Osteoblast (primary cell): ENCODE results near the gene EOGT. TPM values are rescaled to one million over a fixed set of nuclear protein-coding genes. Genes with fewer than 3 reads are reported as not detected.

Experiments used
- DNase-seq: peaks from one replicate; pipeline ENCODE4 v3.0.0; 2011; ENCODE audit warnings: low spot score, mixed read lengths; ENCODE audit not compliant: insufficient read length; ENCODE audit errors: missing footprints
- H2AFZ ChIP-seq: 2 replicates; pipeline ENCODE4 v1.6.0; 2011; ENCODE audit warnings: mild to moderate bottlenecking, low read length
- H3K27ac ChIP-seq: 2 replicates; pipeline ENCODE4 v1.5.1; 2011; ENCODE audit warnings: mild to moderate bottlenecking, low read depth, low read length, moderate library complexity
- H3K27me3 ChIP-seq: 2 replicates; pipeline ENCODE4 v1.6.0; 2012; ENCODE audit warnings: mild to moderate bottlenecking, control low read depth, inconsistent platforms, low read length, moderate library complexity; ENCODE audit not compliant: insufficient read depth
- H3K36me3 ChIP-seq: 2 replicates; pipeline ENCODE4 v1.5.1; 2011; ENCODE audit warnings: mild to moderate bottlenecking, low read length, control low read depth, moderate library complexity; ENCODE audit not compliant: insufficient read depth
- H3K4me1 ChIP-seq: 2 replicates; pipeline ENCODE4 v1.5.1; 2011; ENCODE audit warnings: mild to moderate bottlenecking, low read length, control low read depth, moderate library complexity; ENCODE audit not compliant: insufficient read depth
- H3K4me2 ChIP-seq: 2 replicates; pipeline ENCODE4 v1.6.0; 2011; ENCODE audit warnings: mild to moderate bottlenecking, low read length; ENCODE audit not compliant: insufficient read depth
- H3K4me3 ChIP-seq: fragments of 200-600 bp; sonication (generic); 3 replicates; pipeline ENCODE4 v1.5.1; 2012; ENCODE audit warnings: mild to moderate bottlenecking, low read length, inconsistent platforms; ENCODE audit not compliant: insufficient read depth
- H3K79me2 ChIP-seq: 2 replicates; pipeline ENCODE4 v1.6.0; 2012; ENCODE audit warnings: mild to moderate bottlenecking, low read length, control low read depth, inconsistent platforms; ENCODE audit not compliant: insufficient read depth
- H3K9me3 ChIP-seq: 2 replicates; pipeline ENCODE4 v1.5.1; 2011; ENCODE audit warnings: low read depth, low read length, control low read depth
- H4K20me1 ChIP-seq: 2 replicates; pipeline ENCODE4 v1.6.0; 2012; ENCODE audit warnings: mild to moderate bottlenecking, low read length, control low read depth; ENCODE audit not compliant: insufficient read depth
- total RNA-seq: library from RNA; depleted of rRNA; stranded (reverse); fragments of >200 nt; gene quantifications from 2 replicates; pipeline ENCODE4 v1.2.3, GENCODE V29; 2012
- TF ChIP-seq, protein P1 (sequence below): IDR thresholded peaks from 2 replicates; pipeline ENCODE4 v1.5.1; 2011; ENCODE audit warnings: mild to moderate bottlenecking, low read depth, low read length, moderate library complexity; ENCODE audit errors: extremely low read depth

The EOGT gene
- total RNA-seq, 1 donor: 65.9 TPM

DNA sequence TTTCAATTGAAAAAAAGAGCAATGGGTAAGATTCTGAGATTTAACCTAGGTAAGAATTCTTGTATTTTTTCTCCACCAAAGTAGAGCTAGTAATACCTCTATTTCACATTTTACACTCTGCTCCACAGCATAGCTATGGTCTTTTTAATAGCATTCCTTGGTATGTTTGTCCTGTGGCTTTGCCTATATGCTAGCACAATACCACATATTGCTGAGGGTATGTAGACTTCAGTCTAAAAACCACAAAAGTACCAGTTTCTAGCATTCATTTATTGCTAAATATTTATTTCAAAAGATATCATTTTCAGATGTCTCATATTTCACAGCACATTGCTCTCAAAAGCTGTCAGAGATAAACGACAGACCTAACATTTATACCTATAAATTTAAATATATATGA lies 18.2 kb upstream of the EOGT start:
- peak overlapping the region; percentile 21 for H3K4me2 ChIP-seq

DNA sequence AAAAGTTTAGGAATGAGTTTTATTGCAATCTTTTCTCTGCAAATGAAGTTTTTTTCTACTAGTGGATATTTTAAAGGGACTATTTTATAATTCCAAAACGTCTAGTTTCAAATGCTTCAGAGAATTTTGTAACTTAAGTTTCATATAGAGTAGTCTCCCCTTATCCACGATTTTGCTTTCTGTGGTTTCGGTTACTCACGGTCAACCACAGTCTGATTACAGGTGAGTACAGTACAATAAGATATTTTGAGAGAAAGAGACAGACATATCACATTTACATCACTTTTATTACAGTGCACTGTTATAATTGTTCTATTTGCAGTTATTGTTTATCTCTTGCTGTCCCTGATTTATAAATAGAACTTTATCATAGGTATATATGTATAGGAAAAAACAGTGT lies 7.4 kb upstream of the EOGT start:
- no peaks in the 10 kb centered on the region for H3K27me3 ChIP-seq
- no peak overlapping the region for H2AFZ ChIP-seq
- H3K4me2 ChIP-seq: no peak overlapping the region
- TF ChIP-seq, protein P1, sequence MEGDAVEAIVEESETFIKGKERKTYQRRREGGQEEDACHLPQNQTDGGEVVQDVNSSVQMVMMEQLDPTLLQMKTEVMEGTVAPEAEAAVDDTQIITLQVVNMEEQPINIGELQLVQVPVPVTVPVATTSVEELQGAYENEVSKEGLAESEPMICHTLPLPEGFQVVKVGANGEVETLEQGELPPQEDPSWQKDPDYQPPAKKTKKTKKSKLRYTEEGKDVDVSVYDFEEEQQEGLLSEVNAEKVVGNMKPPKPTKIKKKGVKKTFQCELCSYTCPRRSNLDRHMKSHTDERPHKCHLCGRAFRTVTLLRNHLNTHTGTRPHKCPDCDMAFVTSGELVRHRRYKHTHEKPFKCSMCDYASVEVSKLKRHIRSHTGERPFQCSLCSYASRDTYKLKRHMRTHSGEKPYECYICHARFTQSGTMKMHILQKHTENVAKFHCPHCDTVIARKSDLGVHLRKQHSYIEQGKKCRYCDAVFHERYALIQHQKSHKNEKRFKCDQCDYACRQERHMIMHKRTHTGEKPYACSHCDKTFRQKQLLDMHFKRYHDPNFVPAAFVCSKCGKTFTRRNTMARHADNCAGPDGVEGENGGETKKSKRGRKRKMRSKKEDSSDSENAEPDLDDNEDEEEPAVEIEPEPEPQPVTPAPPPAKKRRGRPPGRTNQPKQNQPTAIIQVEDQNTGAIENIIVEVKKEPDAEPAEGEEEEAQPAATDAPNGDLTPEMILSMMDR: no peak
- no peak overlapping the region for H3K4me3 ChIP-seq
- no peaks in the 10 kb centered on the region for H3K9me3 ChIP-seq
- H3K4me1 ChIP-seq: no peaks in the 10 kb centered on the region
- H3K27ac ChIP-seq: no peak overlapping the region
- peaks cover 64% of the 10 kb centered on the region for H3K36me3 ChIP-seq
- no peak for DNase-seq
- no peaks in the 10 kb centered on the region for H4K20me1 ChIP-seq
- H3K79me2 ChIP-seq: peaks cover 9% of the 10 kb centered on the region

More for the DNA sequence above, 18.2 kb upstream of the EOGT start:
- peaks cover 20% of the 10 kb centered on the region for H3K79me2 ChIP-seq
- H2AFZ ChIP-seq: no peak overlapping the region
- peaks cover 25% of the 10 kb centered on the region for H3K4me1 ChIP-seq
- peak overlapping the region; percentile 91 for H3K27ac ChIP-seq
- peaks cover 87% of the 10 kb centered on the region for H3K36me3 ChIP-seq
- no peak for DNase-seq
- no peaks in the 10 kb centered on the region for H3K9me3 ChIP-seq
- TF ChIP-seq, protein P1: no peak
- H3K27me3 ChIP-seq: no peaks in the 10 kb centered on the region
- no peak overlapping the region for H3K4me3 ChIP-seq
- no peaks in the 10 kb centered on the region for H4K20me1 ChIP-seq

DNA sequence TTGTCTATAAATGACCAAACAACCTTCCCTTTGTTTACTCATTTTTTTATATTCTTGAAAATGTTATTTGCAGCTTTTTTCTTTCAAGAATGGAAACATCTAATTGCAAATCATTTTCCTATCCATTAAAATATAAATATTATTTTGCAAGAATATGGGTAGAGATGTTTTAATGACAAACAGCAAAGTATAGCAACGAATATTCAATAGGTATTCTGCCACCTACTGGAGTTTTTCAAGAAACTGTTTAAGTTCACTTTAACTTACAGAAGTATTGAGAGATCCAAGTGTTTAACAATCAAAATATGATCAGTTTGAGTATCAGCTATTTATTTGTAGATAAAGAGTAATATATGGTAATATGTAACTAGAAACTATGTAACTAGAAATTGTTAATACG lies 6.9 kb upstream of the EOGT start:
- Histone ChIP-seq H2AFZ (no peak overlapping the region), H4K20me1 (no peaks in the 10 kb centered on the region), H3K4me2 (no peak overlapping the region), H3K4me3 (no peak overlapping the region), H3K4me1 (no peaks in the 10 kb centered on the region), H3K79me2 (peaks cover 9% of the 10 kb centered on the region), H3K27ac (no peak overlapping the region), H3K27me3 (no peaks in the 10 kb centered on the region), H3K9me3 (no peaks in the 10 kb centered on the region), H3K36me3 (peaks cover 59% of the 10 kb centered on the region)
- DNase-seq: no peak
- TF ChIP-seq, protein P1: peak; percentile 39

DNA sequence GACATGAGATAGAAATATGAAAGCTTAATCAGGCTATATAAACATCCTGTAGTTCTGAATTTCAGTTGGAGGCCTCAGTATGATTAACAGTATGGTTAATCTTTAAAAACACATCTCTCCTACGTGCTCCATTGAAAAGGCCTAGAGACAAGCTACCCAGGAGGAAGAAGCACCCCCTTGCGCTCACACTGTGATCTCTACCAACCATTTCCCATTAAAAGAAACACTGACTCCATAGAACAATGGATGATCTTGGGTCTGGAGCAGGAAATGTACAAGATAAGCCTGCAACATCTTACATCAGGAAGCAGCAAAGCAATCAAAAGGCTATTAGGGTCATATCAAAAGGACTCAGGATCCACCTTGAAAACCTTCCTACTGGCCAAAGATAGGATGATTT lies 3.4 kb upstream of the EOGT start:
- TF ChIP-seq, protein P1: no peak
- H3K79me2 ChIP-seq: peaks cover 9% of the 10 kb centered on the region
- no peaks in the 10 kb centered on the region for H3K9me3 ChIP-seq
- H4K20me1 ChIP-seq: no peaks in the 10 kb centered on the region
- H2AFZ ChIP-seq: no peak overlapping the region
- peaks cover 32% of the 10 kb centered on the region for H3K36me3 ChIP-seq
- no peak overlapping the region for H3K4me2 ChIP-seq
- peak; percentile 68 for DNase-seq
- H3K4me1 ChIP-seq: peaks cover 19% of the 10 kb centered on the region
- H3K27me3 ChIP-seq: no peaks in the 10 kb centered on the region
- H3K4me3 ChIP-seq: no peak overlapping the region
- H3K27ac ChIP-seq: no peak overlapping the region
